IPS-NIHi7 (cell line): ENCODE results near the gene VGLL1.
A peak's percentile ranks its signal among the peaks of the same experiment; 100 is the strongest.

ENCODE experiments used
- DNase-seq: peaks from one replicate; pipeline ENCODE4 v3.0.0; 2012; ENCODE audit warnings: mixed read lengths; ENCODE audit errors: extremely low spot score

VGLL1 gene

DNA sequence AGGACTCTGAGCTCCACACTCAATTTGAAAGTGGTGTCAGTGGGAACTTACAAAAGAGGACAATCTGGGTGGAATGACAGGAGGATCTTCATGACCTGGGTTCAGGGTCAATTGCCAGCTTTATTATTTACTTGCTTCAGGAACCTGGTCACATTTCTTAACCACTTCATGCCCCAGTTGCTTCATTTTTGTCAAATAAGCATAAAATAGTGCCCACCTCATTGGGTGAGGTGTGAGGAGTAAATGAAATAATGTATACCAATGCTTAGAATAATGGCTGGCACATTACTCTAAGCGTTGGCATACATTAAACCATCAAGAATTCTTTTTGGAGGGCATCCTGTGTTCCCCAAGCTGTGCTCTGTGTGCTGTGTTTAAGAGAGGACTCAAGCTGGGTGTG is 19.4 kb downstream of the VGLL1 start:
- no peak for DNase-seq

DNA sequence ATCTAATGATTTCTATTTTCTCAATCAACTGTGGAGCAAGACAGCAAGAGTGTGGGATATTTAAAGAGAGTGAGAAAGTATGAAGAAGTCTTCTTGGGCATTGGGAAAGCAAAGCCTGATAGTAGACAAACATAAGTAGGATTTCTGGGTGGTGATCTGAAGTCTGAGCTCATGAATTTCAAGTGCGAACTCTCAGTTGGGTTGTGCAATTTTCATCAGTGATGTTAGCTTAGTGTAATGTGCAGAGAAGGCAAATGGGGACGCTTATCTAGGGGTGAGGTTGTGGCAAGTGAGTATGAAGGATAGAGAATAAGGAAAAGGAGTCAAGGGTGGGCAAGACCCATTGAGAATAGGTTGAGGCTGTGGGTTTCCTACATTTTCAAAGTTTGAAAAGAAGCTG is 23.7 kb downstream of the VGLL1 start:
- DNase-seq = no peak

DNA sequence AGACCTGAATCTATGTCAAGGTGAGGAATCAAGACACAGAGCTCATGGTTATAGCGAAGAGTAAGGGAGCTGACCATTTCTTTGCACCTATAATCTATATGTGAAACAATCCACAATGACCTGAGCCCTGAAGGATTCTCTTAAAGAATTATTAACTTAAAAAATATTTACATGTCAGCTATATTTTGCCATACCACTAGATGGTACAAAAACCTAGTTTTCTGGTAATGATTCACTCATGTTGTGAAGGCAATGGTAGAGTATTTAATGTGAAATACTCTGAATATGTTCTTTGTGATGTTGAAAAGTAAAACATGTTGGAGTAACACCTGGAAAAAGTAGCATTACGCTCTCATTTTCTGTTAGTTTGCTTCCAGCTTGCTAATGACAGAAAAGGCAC is 40.0 kb downstream of the VGLL1 start:
- no peak for DNase-seq

DNA sequence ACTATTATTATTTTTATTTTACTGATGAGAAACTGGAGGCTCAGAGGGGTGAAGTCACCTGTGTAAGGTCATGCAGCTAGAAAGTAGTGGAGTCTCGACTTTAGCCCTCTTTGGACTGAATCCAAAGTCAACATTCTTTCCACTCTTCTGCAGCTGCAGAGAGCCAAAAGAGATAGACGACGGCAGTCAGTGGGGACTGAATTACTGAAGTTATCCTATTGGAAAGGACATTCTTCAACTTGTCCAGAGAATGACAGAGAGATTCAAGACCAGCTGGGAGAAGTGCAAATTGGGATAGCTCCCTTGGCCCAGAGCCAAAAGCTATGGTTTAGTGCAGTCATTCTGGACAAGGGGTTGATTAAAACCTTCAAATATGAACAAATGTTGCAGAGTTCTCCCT is 42.5 kb downstream of the VGLL1 start:
- DNase-seq = no peak

DNA sequence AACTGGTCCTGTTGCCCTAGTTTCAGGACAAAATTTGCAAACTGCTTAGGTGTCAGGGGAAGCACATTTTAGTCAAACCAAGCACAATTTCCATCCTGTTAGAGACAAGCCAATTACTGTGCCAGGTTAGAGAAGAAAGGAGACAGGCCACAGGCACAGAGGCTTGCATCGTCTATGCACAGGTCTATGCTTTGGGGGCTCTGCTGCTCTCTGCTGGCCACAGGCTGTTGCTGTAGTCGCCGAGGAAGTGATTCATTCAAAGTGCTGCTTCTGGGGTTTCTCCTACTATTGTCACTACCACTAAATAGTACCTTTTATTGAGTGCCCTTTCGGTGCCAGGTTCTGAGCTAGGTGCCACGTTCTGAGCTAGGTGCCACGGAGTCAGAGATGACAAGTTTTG is 45.5 kb downstream of the VGLL1 start:
- DNase-seq = peak; percentile 85

DNA sequence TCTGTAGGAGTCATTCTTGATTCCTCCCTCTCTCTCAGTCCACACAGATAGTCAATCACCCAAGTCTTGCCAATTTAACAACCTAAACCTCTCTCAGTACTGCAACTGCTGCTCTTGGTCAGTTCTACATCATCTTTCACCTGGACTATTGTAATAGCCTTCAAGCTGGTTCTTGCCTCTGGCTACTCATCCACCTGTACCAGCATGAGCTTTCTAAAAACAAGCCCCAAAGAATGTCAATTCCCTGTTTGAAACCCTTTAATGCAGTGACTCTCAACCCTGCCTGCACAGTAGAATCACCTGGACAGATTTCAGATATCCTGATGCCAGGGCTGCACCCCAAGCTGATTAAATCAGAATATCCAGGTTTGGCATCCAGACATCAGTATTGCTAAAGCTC is 48.3 kb downstream of the VGLL1 start:
- no peak for DNase-seq

DNA sequence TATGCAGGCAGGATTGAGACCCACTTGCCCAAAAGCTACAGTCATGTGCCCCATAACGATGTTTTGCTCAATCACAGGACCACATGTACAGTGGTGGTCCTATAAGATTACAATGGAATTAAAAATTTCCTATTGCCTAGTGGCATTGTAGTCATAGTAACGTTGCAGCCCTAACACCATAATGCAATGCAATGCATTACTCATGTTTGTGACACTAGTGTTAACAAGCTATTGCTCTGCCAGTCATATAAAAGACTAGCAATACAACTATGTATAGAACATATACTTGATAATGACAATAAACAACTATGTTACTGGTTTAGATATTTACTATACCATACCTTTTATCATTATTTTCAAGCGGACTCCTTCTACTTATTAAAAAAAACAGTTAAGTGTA is 50.6 kb downstream of the VGLL1 start:
- DNase-seq = no peak

DNA sequence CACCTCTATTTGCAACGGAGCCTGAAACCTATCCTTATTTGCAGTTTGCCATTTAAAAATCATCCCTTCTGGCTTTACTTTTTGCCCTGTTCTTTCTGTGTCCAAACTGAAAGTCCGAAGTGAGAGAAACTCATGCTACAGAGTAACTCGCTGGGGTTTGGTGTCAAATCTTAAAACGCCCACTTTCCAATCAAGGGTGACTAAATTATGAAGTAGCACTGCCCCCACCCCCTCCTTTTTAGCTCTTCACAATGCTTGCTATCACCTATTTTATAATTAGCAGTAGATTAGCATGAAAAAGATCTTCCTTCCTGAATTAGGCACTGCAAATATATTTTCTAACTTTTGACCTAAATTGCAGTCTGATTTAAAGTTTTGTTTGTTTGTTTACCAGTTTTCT is 52.5 kb downstream of the VGLL1 start:
- DNase-seq = no peak

DNA sequence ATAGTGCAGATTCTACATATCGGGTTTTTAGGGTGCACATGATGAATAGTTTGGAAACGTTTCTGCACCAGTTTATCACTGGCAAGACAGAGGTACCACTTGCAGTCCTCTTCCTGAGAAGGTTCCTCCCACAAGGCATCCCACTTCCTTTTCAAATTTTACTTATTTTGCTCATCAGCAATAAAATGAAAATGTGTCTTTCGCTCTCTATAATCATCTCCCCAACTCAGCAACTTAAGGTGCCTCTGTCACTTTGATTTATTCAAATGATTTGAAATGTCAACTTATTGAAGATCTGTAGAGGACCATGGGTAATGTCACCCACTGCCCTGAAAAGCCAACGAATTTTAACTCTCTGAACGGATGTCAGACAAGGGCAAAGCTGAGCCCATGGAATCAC is 53.2 kb downstream of the VGLL1 start:
- DNase-seq = no peak

DNA sequence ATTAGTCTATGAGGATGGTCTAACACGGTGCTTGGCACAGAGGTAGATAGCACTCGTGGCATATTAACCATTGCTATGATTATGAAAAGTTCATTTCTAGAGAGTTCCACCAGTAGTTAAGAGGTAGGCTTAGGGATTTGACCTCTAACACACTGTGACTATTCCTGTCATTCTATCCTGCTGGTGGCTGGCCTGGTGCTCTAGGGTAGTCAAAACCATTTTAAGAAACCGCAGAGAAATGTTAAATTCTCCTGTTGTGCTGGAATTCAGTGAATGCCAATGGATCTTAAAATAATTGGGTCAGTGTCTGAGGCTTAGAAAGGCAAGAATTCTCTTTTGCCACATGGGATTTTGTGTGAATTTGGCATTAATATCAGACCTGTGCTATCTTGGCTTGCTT is 53.9 kb downstream of the VGLL1 start:
- DNase-seq = no peak

DNA sequence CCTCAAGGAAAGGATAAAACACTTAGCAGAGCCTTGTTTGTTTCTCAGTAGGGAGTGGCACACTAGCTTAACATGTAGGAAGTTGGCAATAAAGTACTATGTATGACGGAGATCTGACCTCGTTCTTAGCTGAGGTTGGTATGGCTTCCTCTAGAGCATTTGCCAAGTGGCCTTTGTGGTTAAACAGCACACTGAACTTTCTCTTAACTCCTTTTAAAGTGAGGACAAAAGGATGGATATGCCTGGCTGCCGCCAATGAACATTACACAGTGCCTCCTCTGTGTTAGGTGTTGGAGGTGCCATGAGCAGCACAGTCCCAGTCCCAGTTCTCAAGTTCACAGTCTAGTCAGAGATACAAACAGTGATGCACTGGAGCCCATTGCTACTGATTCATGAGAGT is 54.4 kb downstream of the VGLL1 start:
- DNase-seq = no peak

DNA sequence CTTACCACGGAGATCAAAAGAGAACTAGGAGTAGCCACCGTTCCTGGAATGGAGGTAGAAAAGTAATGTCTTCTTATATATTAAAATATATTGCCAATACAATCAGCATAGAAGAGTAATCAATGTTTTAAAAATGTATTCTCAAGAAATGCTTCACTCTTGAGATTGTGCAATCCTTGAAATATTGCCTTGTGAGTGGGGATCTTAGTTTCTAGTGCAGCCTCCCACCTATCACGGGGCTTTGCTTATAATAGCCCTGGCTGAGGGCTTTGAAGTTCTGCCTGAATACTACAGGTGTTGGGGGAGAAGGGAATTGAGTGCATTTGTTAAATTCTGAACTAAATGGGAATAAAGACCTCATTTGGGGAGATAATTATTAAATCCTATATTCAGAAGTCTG is 55.5 kb downstream of the VGLL1 start:
- no peak for DNase-seq

DNA sequence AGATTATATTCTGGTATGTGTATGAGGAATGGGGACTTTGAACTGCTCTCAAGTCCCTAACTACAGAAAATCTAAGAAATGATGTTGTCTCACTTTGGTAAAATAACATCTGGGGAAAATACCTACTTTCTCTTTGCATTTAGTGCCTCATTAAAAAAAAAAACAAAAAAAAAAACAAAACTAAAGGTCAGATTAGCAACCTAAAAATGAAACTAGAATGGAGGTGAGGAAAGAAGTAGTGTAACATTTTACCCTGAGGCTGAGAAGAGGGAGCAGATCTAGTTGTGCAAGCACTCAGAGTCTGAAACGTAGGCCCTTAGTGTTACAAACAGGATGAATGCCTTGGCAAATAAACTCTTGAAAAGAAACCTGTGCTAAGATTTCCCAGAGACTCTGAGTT is 56.0 kb downstream of the VGLL1 start:
- DNase-seq = no peak

DNA sequence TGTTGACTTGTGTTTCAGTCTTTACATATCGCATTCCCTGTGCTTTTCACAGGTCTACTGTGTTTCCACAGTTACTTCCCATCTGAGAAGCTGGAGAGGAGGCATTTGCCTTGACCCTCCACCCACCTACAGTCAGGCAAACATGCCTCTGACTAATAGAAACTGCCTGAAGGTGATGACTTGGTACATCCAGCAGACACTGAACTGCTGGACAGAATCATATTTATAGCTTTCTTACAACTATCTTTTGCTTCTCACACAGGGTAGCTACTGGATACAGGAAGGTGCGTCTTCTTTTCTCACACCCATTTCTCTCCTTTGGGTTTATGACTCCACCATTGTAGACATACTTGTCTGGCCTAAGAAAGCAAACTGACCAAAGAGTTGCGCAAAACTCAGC is 58.0 kb downstream of the VGLL1 start:
- no peak for DNase-seq

DNA sequence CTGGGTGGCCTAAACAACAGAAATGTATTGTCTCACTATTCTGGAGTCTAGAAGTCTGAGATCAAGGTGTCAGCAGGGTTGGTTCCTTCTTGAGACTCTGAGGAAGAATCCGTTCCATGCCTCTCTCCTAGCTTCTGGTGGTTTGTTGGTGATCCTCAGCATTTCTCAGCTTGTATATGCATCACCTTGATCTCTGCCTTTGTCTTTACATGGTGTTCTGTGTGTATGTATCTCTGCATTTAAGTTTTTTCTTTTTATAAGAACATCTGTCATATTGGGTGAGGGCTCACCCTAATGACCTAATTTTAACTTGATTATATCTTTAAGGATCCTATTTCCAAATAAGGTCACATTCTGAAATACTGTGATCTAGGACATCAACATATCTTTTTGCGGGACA is 65.3 kb downstream of the VGLL1 start:
- DNase-seq = no peak

DNA sequence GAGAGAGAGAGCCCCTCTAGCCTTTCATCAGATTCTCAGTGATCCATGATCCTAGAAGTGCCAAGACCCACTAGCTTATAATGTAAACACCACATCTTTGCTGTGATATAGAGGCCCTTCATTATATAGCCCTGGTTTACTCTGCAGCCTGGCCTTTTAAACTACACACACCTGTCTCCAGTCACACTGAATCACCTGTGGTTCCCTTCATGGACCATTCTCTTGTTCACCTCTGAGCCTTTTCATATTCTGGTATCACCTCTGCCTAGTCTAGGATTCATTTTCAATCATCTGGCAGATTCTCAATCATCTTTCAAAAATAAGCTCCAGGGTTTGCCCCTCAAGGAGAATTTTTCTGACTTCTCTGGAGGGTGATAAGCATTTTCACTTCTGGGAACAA is 65.9 kb downstream of the VGLL1 start:
- no peak for DNase-seq

DNA sequence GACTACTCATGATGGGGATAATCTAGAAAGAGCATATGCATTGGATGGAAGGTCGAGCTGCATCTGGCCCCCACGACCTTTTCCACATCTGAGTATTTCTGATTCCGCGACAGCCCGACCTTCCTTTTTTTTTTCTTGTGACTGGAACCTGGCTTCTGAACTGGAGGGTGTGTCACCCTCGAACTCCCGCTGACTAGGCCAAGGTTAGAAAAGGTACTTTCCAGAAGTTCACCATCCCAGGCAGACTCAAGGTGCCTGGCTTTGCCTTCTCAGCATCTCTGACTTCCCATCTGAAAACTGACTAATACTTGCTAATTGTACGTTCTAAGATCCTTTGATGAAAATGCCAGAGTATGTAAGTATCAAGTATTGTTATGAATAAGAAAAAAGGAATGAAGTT is 66.6 kb downstream of the VGLL1 start:
- no peak for DNase-seq

DNA sequence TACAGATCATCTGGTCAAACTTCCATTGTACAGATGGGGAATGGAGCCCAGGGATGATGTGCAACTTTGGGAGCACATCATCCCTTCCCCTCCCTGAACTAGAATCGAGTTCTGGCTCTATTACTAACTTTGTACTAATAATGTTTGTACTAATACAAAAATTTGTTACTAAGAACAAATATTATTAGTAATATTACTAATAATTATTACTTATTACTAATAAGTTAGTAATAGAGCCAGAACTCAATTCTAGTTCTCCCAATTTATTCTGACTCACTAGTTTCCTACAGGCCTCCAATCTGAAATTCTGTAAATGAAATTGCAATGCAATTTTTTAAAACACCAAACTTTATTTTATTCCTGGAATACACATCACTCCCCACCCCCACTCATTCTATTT is 68.0 kb downstream of the VGLL1 start:
- no peak for DNase-seq
